Activated T-helper 17 cell treated with anti-CD3 and anti-CD28 coated beads, Interleukin-2, amount 50 U/mL, for 72 hours (primary cell): ENCODE data around the gene CCDC187. TPM values are rescaled to one million over a fixed set of nuclear protein-coding genes. Genes with fewer than 3 reads are reported as not detected.
A peak's percentile ranks its signal among the peaks of the same experiment; 100 is the strongest.
"Not testable (repeated sequence)": the region's sequence is repeated elsewhere in the genome, so short reads cannot be mapped to it uniquely, and the experiment has no call there.

ENCODE experiments used
- ATAC-seq: fragments of 150-1000 bp; cut with Tn5 transposase; replicated peaks from 2 replicates; pipeline ENCODE4 v1.10.0; 2021; ENCODE audit warnings: mild to moderate bottlenecking, moderate library complexity
- H3K27ac Mint-ChIP-seq: one replicate; pipeline ENCODE4 v1.8.0; 2022; ENCODE audit warnings: mixed read lengths
- H3K27me3 Mint-ChIP-seq: one replicate; pipeline ENCODE4 v1.8.0; 2022; ENCODE audit warnings: mixed read lengths
- H3K36me3 Mint-ChIP-seq: one replicate; pipeline ENCODE4 v1.8.0; 2022; ENCODE audit warnings: low read depth, mild to moderate bottlenecking, mixed read lengths
- H3K4me1 Mint-ChIP-seq: one replicate; pipeline ENCODE4 v1.8.0; 2022; ENCODE audit warnings: mixed read lengths
- H3K4me3 Mint-ChIP-seq: one replicate; pipeline ENCODE4 v1.8.0; 2022; ENCODE audit warnings: mild to moderate bottlenecking, mixed read lengths
- H3K9me3 Mint-ChIP-seq: one replicate; pipeline ENCODE4 v1.8.0; 2022; ENCODE audit warnings: mixed read lengths
- total RNA-seq, 2 donors: library from RNA; stranded (reverse); gene quantifications; one replicate each; pipeline ENCODE4 v1.2.3, GENCODE V29; 2022

The CCDC187 gene
- total RNA-seq, 2 donors from 2014 or later: 0.02 TPM; not detected in 1

DNA sequence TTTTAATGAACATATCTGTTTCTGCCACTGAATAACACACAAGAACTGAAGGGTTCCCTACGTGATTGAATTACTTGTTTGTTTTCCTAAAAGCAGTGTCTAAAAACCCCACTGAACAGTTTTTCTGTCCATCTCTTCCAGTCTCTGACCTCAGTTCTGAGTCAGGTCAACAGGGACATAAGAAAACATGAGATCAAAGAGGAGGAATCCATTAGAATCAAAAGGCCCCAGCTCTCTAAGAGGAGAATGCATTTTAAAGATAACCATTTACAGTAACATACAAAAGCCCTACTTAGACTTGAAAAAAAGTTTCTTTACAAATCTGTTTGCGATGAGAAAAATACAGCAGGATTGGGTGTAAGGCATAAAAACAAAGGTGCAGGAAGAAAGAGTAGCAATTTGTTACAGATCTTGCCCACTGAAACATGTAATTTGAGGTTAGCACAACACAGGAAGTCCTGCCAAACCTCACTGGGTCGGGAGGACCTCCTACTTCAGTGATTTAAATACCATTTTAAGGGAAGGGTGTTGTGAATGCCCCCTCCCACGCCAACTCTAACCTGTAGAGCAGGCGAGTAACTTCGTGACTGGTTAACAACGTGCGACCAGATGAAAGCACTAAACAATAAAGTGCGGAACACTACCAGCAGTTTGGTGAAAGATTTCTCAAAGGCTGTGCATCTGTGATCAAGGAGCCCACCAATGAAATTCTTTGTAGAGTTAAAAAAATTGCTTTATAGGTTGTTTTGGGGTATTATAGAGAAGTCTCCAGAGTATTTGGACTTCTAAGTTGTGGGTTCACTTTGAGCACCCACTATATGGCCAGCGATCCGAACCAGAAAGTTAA is 59.5 kb downstream of the CCDC187 start:
- peak overlapping the region; percentile 82 for H3K27ac Mint-ChIP-seq
- H3K27me3 Mint-ChIP-seq: no peaks in the 10 kb centered on the region
- peak overlapping the region; percentile 99 for H3K4me3 Mint-ChIP-seq
- peaks cover 23% of the 10 kb centered on the region for H3K36me3 Mint-ChIP-seq
- H3K9me3 Mint-ChIP-seq: no peaks in the 10 kb centered on the region
- peaks cover 28% of the 10 kb centered on the region for H3K4me1 Mint-ChIP-seq
- peak; percentile 84 for ATAC-seq

DNA sequence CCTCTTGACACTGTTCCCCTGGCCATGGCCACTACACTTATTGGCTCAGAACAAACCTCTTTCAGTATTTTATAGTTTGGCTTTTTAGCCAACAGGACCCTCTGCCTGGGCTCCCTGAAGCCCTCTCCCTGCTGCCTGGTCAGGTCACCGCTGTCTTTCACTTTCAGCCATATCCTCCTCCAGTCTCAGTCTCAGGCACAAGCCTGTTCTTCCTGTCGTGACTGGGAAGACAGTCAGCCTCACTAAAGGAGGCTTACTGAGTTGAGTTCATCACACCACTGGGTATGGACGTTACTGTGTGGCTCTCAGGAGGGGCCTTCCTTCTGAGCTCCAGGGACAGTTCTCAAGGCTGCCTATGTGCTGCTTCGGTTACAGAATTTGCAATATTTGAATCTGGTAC is 60.3 kb downstream of the CCDC187 start:
- peak overlapping the region; percentile 82 for H3K27ac Mint-ChIP-seq
- H3K4me1 Mint-ChIP-seq: peaks cover 28% of the 10 kb centered on the region
- peak; percentile 59 for ATAC-seq

DNA sequence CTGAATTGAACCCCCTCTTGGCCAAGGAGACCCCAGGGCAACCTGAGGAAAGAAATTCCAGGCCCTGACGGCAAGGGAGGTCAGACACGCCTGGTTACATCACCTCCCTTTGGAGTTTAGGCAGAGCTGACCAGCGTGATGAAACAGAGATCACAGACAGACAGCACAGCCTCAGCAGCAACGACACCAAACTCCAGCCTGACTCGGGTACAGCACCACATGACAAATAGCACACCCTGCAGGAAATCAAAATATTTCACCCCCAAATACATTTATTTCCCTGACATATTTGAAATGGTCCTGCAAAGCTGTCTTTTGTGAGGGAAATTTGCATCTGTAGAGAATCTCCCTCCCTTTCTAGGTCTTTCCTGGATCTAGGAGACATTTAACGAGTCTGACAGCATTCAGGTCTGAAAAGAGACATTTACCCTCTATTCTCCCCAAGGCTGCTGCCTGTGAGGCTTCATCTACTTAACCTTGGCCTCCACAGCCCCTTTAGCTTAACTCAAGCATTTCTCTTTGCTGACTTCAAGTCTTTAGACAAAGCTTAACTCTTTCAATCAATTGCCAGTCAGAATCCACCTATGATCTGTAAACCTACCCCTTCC is 60.9 kb downstream of the CCDC187 start:
- H3K9me3 Mint-ChIP-seq: no peaks in the 10 kb centered on the region
- peak overlapping the region; percentile 82 for H3K27ac Mint-ChIP-seq
- peaks cover 28% of the 10 kb centered on the region for H3K4me1 Mint-ChIP-seq
- no peak for ATAC-seq
- H3K36me3 Mint-ChIP-seq: peaks cover 23% of the 10 kb centered on the region
- H3K4me3 Mint-ChIP-seq: peak overlapping the region; percentile 99
- no peaks in the 10 kb centered on the region for H3K27me3 Mint-ChIP-seq

More for the DNA sequence above, 60.3 kb downstream of the CCDC187 start:
- H3K9me3 Mint-ChIP-seq: no peaks in the 10 kb centered on the region
- H3K4me3 Mint-ChIP-seq: peak overlapping the region; percentile 99
- H3K36me3 Mint-ChIP-seq: peaks cover 23% of the 10 kb centered on the region
- no peaks in the 10 kb centered on the region for H3K27me3 Mint-ChIP-seq

DNA sequence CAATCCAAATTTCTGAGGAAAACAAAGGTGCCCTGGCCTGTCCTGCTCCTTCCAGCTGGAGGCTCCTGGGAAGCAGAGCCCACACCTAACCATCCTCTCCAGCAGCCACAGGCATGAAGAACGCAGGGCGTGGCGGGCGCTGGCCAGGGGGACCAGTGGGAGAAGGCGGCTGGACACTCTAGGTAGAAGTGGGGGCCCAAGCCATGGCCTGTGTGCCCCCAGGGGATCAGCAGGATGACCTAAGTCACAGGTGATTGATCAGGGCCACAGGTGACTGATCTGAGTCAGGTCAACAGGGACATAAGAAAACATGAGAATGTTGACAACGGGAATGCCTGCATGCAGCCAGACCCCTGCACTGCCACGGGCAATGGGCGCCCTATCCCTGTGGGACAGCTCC is 61.6 kb downstream of the CCDC187 start:
- ATAC-seq: no peak
- Mint-ChIP-seq H3K27me3 (no peaks in the 10 kb centered on the region), H3K36me3 (peaks cover 23% of the 10 kb centered on the region), H3K4me1 (peaks cover 28% of the 10 kb centered on the region), H3K9me3 (no peaks in the 10 kb centered on the region), H3K4me3 (no peak overlapping the region), H3K27ac (no peak overlapping the region)

DNA sequence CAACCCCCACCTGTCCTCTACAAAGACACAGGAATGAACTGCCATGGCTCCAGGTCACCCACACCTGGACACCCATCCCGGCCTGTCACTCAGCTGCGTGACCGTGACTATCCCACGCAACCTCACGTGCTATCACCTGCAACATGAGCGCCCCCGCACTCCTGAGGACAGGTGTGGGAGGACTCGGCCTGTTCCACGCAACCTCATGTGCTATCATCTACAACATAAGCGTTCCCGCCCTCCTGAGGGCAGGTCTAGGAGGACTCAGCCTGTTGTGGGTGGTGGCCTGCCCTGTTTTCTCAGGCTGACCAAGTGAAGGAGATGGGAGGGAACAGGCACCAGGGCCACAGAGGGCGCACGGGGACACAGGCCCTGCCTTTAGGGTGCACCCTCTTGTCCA is 62.4 kb downstream of the CCDC187 start:
- H3K4me1 Mint-ChIP-seq: peaks cover 28% of the 10 kb centered on the region
- no peak for ATAC-seq
- H3K27ac Mint-ChIP-seq: no peak overlapping the region
- H3K36me3 Mint-ChIP-seq: peaks cover 23% of the 10 kb centered on the region
- no peak overlapping the region for H3K4me3 Mint-ChIP-seq
- no peaks in the 10 kb centered on the region for H3K27me3 Mint-ChIP-seq
- no peaks in the 10 kb centered on the region for H3K9me3 Mint-ChIP-seq

DNA sequence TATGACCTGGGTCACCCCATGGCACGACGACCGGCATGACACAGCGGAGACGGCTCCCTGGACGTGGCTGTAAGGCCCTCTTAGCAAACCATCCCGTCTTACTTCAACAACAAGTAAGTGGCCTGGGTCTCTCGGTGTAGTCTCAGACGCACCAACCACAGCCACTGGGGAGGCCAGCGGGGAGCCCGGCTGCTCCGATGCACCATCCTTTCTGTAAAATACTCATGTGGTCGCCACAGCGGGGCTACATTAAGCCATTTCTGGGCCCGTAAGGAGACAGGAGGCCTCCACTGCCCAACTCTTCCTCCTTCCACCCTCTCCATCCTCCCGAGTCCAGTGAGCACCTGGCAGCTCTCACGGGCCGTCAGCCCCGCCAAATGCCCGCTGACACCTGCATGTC is 63.0 kb downstream of the CCDC187 start:
- Mint-ChIP-seq H3K27ac (no peak overlapping the region), H3K4me3 (no peak overlapping the region), H3K4me1 (peaks cover 28% of the 10 kb centered on the region), H3K27me3 (no peaks in the 10 kb centered on the region), H3K9me3 (no peaks in the 10 kb centered on the region), H3K36me3 (peaks cover 29% of the 10 kb centered on the region)
- no peak for ATAC-seq

DNA sequence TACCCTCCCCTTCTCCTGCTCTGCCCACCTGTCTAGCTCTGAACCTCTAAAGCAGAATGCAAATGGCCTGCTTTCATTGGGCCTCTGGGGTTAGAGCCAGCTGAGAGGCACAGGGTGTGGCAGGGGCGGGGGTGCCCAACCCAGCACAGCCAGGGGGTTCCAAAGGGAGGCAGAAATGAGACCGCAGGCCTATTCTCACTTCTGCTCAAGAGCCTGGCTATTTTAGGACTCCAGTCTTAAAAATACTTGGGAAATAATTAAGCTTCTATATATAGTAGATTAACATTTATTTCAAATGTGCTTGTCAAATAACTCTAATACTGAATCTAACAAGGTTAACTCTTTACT is 63.9 kb downstream of the CCDC187 start:
- no peak for ATAC-seq
- Mint-ChIP-seq H3K4me1 (peaks cover 30% of the 10 kb centered on the region), H3K27ac (no peak overlapping the region), H3K9me3 (no peaks in the 10 kb centered on the region), H3K36me3 (peaks cover 35% of the 10 kb centered on the region), H3K27me3 (no peaks in the 10 kb centered on the region), H3K4me3 (no peak overlapping the region)

DNA sequence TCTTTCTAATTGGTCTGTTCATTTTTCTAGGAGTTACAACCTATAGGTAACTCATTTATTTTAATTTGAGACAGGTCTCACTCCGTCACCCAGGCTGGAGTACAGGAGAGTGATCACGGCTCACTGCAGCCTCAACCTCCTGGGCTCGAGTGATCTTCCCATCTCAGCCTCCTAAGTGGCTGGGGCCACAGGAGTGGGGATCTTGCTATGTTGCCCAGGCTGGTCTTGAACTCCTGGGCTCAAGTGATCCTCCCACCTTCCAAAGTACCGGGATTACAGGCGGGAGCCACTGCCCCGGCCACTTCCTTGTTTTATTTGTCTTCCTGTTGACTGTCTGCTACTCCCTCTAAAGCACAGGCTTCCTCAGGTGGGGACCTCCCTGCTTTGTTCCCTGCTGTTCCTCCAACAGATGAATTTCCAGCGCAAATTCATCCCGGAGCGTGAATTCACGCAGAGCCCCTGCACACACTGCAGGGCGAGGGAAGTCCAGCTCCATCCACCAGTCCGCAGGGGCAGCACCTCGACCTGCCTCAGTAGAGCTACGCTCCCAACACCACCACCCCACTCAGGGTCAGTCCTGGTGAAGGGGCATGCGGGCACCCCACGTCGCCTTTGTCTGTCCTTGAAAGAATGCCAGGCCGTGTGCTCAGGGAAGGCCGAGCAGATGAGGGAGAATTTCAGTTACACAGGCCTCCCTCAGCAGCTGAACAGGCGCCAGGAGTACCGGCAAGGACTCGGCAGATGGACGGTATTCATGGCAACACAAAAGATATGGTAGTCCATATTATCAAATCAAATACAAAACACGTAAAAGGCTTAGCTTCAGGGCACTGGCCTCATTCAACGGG is 64.5 kb downstream of the CCDC187 start:
- Mint-ChIP-seq H3K36me3 (peaks cover 36% of the 10 kb centered on the region), H3K4me1 (peaks cover 26% of the 10 kb centered on the region), H3K4me3 (no peak overlapping the region), H3K9me3 (no peaks in the 10 kb centered on the region), H3K27ac (no peak overlapping the region), H3K27me3 (no peaks in the 10 kb centered on the region)
- ATAC-seq: no peak

DNA sequence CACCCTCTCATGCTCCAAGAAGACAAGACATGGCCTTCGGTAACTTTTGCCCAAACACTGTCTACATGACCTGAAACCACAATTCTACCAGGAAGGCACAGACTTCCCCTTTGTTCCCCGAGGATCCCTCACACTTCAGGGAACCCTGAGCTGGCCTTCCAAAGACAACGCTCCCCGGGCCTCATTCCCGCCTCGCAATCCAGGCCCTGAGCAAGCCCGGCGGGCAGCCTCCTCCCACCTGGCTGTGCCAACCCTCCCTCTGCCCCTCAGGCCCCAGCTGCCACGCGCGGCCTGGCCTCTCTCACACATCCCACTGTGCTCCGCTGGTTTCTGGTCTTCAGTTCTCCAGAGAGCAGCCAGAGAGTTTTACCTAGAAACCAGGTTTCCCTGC is 65.6 kb downstream of the CCDC187 start:
- Mint-ChIP-seq H3K9me3 (no peaks in the 10 kb centered on the region), H3K4me1 (peaks cover 21% of the 10 kb centered on the region), H3K27me3 (no peaks in the 10 kb centered on the region), H3K4me3 (no peak overlapping the region), H3K36me3 (peaks cover 42% of the 10 kb centered on the region), H3K27ac (no peak overlapping the region)
- ATAC-seq: no peak

DNA sequence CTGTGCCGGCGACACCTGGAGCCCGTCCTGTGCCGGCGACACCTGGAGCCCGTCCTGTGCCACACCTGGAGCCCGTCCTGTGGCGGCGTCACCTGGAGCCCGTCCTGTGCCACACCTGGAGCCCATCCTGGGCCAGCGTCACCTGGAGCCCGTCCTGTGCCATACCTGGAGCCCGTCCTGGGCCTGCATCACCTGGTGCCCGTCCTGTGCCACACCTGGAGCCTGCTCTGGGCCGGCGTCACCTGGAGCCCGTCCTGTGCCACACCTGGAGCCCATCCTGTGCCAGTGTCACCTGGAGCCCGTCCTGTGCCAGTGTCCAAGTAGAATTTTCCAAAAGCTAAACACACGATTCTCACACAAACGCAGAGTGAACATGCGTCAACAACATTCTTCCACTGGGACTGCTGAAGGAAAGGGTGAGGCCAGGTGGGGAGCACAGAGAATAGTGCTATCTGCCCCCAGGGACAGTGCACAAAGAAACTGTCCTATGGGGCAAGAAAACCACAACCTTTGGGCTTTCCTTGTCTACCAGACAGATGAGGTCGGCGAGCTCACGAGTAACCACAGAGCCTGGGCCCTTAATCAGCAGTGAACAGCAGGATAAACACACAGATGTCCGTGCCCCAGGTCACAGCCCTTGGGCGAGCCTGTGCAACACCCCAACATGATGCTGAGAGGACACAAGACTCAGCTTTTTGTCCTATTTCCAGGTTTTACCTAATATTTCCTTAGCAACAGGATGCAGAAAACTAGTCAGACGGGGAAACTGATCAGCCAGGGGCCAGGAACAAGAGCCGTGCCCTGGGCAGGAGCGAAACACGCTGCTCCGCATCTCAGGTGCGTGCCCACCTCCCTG is 66.2 kb downstream of the CCDC187 start:
- Mint-ChIP-seq H3K4me3 (no peak overlapping the region), H3K36me3 (peaks cover 38% of the 10 kb centered on the region), H3K4me1 (peaks cover 18% of the 10 kb centered on the region), H3K27me3 (no peaks in the 10 kb centered on the region), H3K27ac (no peak overlapping the region), H3K9me3 (no peaks in the 10 kb centered on the region)
- ATAC-seq: no peak

DNA sequence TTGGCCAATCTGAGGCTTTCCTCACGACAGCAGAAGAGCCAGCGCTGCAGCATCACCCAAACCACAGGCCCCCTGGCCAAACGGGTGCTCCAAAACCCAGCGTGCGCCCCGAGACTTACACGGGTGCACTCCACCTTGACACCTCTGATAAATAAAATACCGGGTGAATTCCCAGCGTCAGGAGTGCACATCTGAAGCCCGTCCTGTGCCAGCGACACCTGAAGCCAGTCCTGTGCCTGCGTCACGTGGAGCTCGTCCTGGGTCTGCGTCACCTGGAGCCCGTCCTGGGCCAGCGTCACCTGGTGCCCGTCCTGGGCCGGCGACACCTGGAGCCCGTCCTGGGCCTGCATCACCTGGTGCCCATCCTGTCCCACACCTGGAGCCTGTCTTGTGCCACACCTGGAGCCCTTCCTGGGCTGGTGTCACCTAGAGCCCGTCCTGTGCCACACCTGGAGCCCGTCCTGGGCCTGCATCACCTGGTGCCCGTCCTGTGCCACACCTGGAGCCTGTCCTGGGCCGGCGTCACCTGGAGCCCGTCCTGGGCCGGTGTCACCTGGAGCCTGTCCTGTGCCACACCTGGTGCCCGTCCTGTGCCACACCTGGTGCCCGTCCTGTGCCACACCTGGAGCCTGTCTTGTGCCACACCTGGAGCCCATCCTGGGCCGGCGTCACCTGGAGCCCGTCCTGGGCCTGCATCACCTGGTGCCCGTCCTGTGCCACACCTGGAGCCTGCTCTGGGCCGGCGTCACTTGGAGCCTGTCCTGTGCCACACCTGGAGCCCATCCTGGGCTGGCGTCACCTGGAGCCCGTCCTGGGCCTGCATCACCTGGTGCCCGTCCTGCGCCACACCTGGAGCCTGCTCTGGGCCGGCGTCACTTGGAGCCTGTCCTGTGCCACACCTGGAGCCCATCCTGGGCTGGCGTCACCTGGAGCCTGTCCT is 67.2 kb downstream of the CCDC187 start:
- peaks cover 23% of the 10 kb centered on the region for H3K4me1 Mint-ChIP-seq
- ATAC-seq, H3K27me3 Mint-ChIP-seq, H3K27ac Mint-ChIP-seq, H3K9me3 Mint-ChIP-seq, H3K4me3 Mint-ChIP-seq: not testable (repeated sequence)
- peaks cover 41% of the 10 kb centered on the region for H3K36me3 Mint-ChIP-seq

DNA sequence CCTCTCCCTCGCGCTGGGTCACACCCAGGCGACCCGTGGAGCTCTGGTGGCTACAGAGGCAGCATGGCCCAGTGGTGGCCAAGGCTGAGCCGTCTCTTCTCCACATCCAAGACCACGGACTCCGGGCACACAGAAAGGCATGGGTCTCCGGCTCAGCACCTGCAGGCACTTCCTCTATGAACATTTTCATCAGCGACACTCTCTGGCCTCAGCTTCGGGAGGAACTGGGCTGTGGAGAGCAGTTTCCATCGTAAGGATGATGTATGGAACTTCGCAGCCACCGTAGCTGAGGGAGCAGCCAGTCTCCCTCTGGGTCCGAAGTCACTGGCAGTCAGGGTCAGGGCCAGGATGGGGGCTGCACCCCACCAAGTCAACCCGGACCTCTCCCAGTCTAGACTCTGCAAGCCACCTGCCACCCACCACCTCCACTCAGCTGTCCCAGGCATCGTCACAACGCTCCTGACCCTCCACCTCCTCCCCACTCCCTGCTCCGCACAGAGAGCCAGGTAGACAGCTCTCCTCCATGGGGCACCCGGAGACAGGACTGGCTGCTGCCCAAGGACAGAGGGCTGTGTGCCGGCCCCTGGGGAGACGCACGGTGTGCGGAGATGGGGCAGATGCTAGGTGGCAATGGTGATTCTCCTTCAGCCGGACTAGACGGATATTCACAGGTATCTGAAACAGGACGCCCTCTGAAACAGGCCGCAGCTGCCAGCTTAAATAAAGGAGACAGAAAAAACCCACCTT is 68.0 kb downstream of the CCDC187 start:
- ATAC-seq: no peak
- Mint-ChIP-seq H3K9me3 (no peaks in the 10 kb centered on the region), H3K4me1 (peaks cover 16% of the 10 kb centered on the region), H3K4me3 (no peak overlapping the region), H3K27me3 (no peaks in the 10 kb centered on the region), H3K36me3 (peaks cover 45% of the 10 kb centered on the region), H3K27ac (no peak overlapping the region)

DNA sequence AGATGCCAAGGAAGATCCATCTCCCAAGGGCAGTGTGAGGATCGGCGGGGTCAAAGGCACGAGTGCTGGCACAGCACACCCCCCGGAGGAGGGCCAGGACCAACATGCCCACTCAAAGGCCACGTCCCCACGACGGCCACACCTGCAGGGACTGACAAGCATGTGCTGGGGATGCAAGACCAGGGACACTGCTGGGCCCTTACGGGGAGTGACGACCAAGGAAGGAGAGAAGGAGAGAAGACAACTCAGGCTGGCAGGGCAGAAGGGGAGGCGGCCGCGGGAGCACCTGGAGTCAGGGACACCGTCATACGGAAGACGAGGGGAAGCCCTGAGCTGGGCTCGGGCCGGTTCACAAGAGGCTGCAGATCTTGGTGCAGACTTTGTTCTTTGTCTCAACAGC is 68.7 kb downstream of the CCDC187 start:
- Mint-ChIP-seq H3K27ac (no peak overlapping the region), H3K36me3 (peaks cover 46% of the 10 kb centered on the region), H3K9me3 (no peaks in the 10 kb centered on the region), H3K4me1 (peaks cover 16% of the 10 kb centered on the region), H3K4me3 (no peak overlapping the region), H3K27me3 (no peaks in the 10 kb centered on the region)
- no peak for ATAC-seq
